ENCODE measurements around the gene SLC16A7.

SLC16A7 gene

DNA sequence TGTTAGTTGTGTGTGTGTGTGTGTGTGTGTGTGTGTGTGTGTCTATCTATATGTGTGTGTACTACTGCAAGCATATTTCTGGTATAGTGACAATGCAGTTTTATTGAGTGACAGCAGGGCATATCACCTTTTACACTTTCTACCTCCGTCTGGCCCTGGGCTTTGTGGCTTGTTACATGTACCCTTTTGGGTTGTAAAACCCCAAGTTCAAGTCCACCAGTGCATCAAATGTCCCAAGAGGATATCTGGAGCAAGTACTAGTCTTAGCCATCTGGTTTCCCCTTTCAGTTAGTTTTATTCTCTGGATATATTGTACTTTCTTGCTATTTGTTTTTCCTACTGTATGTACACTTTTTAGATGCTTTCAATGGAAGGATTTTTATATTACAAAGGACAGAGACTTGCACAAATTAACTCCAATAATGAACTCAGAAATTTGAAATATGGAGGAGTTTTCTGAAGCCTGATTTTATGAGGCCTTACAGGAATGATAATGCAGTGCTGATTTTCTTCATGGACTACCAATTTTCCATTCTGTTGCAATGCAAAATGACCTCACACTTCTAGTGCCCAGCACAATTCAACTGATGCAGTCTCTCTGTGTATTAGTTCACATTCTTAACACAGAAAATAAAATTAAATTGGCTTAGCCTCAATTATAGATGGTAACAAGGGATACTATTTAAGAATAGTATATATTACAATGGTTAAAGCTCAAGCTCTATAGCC, 29.1 kb downstream of the SLC16A7 start:
- DNase-seq (ENCODE audit: low read depth in 4 of 4, low spot score in 1 of 4): no peak

DNA sequence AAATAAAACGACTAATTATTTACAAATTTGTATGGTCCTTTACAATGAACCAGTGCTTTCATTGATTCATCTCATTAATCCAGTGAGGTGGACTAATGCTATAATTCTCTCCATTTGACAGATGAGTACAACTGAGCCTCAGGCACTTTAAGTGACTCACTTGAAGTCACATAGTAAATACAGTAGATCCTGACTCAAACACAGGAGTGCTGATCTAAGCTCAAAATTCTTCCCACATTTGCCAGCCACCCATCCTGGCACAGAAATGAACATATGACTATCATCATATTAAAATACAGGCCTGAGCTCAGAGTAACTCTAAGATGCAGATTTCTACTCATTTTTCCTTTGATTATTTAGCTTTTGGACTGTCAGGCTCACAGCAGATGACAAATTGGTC, 30.6 kb downstream of the SLC16A7 start:
- DNase-seq (ENCODE audit: low read depth in 4 of 4, low spot score in 1 of 4): no peak

DNA sequence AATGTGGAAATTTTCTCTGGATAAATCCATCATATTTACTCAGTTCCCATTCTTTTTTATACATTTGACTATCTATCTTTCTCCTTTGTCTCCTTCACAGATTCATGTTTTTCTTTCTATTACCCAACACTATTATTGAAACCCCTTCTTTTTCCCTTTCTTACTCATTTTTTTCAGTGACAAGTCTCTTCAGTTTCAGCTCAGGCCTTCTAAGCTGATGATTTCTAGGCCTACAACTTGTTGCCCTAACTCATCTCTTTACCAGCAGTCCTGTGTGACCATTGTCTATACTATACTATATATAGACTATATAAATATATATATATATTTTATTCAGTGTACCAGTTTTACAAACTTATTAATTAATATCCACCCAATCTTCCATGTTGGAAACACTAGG, 31.8 kb downstream of the SLC16A7 start:
- no peak for DNase-seq (ENCODE audit: low read depth in 4 of 4, low spot score in 1 of 4)

DNA sequence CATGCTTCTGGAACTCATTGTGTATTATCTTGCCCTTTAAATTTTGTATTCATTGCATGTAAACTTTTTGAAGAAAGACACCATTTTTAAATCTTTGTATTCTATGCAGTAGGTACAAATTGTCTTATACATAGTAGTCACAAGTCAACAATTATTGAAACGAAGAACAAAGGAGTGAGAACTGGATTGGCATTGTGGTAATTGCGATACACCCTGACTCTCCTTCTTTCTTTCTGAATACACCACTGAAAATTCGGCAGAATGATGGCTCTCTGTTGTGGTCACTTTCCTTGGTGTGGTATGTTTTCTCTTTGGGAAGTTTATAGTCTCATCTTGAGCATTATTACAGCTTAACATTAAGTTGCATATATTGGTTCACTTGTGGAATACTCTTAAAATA, 34.1 kb downstream of the SLC16A7 start:
- DNase-seq (ENCODE audit: low read depth in 4 of 4, low spot score in 1 of 4): no peak

DNA sequence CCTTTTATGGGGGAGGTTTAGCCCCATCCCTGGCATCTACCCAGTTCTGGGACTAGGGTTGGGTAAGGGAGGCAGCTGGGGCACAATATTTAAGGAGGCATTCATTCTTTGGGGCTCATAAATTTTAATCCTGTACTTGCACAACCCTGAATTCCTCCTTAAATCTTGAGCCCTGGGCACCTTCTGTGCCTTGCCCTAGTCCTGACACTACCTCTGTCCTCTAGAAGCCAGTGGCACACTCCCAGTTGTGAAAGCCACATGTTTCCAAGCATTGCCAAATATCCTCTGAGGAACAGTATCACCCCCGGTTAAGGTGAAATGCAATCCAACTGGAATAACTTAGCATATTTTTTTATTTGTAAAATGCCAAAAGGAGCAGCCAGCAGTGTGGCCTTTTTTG, 36.6 kb downstream of the SLC16A7 start:
- no peak for DNase-seq (ENCODE audit: low read depth in 4 of 4, low spot score in 1 of 4)

DNA sequence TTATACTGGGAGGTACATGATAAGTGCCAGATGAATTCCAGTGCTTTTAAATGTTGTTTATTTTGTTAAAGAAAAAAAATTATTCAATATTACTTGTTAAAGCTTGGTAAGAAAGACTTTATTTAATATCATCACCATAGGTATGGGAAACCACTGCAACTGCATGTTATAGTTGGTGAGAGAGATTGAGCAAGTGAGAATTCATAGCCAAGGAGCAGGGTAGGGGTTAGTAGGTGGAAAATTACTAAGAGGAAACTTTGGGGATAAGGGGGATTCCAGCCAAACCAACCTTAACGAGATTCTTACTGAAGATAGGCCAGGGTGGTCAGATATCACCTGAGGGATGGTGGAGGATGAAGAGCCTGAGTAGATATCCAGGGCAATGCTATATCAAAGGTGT, 38.4 kb downstream of the SLC16A7 start:
- no peak for DNase-seq (ENCODE audit: low read depth in 4 of 4, low spot score in 1 of 4)

DNA sequence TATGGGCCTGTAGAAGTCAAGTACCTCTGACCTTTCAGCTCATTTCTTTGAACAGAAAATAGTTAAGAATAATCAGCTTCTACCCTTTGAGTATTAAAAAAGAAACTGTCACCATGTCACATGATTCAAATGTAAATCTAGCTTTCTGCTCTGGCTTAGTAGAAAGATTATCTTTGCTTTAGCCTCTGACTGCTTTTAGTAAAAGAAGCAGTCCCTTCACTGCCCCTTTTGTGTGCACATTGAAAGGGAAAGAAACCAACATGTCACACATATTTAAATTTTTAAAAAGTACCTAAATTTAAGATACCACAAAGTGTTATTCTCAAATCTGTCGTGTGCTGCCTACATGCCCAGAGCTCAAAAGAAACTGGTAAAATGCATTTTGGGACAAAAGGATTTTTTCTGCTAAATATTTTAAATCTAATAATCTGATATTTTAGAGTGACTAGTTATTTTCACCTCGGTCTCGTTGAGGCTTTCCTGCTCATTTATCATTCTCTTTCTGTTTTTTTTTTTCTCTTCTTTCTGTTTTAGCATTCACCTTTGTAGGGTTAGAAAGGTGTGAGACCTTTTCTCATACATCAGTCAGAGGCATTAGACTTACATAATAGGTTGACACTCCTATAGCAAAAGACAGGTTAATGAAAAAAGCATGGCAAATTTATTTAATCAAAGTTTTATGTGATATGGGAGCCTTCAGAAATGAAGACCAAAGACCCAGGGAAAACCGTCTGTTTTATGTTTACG, 41.3 kb downstream of the SLC16A7 start:
- no peak for DNase-seq (ENCODE audit: low read depth in 4 of 4, low spot score in 1 of 4)

DNA sequence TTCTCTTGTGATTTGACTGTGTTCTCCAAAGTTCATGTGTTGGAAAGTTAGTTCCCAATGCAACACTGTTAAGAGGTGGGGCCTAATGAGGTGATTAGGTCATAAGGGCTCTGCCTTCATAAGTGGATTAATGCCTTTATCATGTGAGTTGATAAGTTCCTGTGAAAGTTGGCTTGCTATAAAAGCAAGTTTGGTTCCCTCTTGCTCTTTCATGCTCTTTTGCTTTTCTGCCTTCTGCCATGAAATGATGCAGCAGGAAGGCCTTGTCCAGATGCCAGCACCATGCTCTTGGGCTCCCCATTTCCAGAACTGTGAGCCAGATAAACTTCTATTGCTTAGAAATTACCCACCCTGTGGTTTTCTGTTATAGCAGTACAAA, 41.9 kb downstream of the SLC16A7 start:
- no peak for DNase-seq (ENCODE audit: low read depth in 4 of 4, low spot score in 1 of 4)

DNA sequence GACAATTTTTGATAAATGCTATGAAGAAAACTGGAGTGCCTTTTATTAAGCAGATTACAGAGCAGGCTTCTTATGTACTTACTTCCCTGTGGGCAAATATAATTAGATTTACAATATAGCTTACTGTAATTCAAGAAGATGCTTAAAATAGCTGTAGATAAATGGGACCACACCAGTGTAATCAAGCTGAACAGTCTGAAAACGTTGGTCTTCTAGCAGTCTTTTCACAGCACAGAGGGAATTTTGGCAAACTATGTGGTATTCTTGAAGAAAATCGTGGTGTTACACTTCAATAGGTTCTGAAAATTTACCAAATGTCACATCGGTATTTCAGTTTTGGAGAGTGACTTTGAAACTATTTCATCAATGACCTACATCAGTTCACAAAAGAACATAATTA, 47.7 kb downstream of the SLC16A7 start:
- no peak for DNase-seq (ENCODE audit: low read depth in 4 of 4, low spot score in 1 of 4)

DNA sequence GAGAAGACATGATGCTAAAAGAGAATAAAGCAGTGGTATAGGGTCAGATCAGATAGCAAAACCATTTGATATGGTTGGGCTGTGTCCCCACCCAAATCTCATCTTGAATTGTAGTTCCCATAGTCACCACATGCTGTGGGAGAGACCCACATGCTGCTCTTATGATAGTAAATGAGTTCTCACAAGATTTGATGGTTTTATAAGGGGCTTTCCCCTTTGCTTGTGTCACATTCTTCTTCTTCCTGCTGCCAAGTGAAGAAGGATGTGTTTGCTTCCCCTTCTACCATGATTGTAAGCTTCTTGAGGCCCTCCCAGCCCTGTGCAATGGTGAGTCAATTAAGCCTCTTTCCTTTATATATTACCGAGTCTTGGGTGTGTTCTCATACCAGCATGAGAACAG, 49.4 kb downstream of the SLC16A7 start:
- DNase-seq (ENCODE audit: low read depth in 4 of 4, low spot score in 1 of 4): no peak

DNA sequence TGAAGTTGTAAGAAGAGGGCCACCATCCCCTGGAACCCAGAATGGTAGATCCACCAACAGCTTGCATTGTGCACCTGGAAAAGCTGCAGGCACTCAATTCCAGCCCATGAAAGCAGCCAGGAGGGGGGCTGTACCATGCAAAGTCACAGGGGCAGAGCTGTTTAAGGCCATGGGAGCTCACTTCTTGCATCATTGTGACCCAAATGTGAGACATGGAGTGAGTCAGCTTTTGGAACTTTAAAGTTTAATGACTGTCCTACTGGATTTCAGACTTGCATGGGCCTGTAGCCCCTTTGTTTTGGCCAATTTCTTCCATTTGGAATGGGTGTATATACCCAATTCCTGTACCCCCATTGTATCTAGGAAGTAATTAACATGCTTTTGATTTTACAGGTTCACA, 50.8 kb downstream of the SLC16A7 start:
- DNase-seq (ENCODE audit: low read depth in 4 of 4, low spot score in 1 of 4): no peak

DNA sequence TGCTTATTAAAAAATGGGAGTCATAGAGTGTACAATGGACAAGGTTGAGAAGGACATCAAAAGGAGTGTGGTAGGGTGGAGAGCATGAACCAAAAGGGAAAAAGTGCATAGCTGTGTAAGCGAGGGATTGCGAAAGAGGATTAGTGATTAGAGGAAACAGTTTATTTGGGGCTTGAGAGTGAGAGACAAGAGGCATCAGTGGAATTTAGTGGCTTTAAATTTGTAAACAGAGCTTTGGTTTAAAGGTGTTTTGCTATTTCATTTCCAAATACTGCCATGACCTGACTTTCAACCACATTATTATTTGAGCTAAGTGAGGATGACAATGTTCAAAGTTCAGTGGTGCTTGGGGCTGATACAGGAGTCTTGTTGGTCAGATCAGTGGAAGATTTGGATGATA, 53.4 kb downstream of the SLC16A7 start:
- no peak for DNase-seq (ENCODE audit: low read depth in 4 of 4, low spot score in 1 of 4)

DNA sequence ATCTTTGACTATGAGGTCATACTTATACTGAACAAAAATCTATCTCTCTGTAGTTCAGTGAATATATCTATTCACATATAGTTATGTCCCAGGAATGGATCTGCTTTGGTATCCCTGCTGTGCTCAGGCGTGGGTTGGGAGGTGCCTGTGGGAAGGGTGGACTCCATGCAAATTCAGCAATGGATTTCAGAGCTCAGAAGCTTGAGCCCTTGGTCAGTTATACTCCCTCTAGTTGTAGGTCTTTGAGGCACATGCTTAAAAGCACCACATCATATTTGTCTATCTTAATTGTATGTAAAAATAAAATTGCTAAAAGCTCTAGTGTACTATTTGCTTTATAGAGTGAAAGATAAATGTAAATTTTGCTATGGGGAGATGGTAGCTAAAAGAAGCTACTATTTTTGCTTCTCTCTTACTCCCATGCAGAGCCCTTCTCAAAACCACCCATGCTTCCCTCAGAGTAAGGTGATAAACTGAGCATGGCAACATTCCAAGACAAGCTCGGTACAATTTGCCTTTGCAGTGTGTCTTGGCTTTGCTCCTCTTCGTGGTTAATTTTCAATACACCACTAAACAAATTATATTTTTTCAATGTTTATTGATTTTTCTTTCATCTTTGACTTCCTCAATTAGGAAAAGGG, 54.9 kb downstream of the SLC16A7 start:
- no peak for DNase-seq (ENCODE audit: low read depth in 4 of 4, low spot score in 1 of 4)

DNA sequence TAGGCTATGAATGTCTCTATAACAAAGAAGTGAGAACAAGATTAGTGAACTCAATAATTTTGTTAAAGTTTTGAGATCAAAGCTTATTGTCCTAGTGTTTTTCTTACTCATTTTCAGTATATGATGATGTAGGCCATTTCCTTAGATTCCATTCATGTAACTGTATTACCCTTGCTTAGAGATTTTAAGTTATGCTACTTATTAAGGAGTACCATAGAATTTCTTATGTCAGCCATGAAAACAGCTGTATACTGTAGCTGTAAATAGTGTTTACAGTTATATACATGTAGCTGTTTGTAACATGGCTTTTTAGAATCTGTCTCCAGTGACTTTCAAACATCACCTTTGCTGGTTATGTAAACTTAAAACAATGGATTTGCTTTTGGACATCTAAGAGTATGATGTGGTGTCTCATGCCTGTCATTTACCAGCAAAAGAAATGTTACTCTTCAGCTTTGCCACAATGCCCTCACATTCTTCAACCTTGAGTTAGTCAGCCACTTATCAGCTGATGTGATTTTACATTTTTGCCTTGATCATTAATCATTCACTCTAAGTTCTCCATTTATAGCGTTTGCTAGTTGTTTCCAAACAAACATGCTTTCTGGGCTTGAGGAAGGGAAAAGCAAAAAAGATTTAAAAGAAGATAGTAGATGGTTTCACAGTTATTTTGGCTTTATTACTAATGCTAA, 55.5 kb downstream of the SLC16A7 start:
- DNase-seq (ENCODE audit: low read depth in 4 of 4, low spot score in 1 of 4): no peak

DNA sequence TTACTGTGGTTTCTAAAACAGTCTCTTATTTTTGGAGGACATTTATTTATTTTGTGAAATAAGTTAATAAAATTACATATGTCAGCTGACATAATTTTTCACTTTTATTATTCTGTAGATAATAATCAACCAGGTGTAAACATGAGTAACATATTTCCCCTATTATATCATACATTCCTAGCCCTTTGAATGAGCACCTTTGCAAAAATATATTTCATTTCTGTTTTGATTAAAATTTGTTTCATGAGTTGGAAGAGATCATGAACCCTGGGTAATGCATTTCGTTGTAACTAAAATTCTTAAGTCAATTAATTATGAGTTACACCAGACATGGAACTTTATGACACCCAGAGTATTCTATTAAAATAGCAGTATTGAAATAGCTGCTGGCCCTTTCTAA, 56.3 kb downstream of the SLC16A7 start:
- no peak for DNase-seq (ENCODE audit: low read depth in 4 of 4, low spot score in 1 of 4)

DNA sequence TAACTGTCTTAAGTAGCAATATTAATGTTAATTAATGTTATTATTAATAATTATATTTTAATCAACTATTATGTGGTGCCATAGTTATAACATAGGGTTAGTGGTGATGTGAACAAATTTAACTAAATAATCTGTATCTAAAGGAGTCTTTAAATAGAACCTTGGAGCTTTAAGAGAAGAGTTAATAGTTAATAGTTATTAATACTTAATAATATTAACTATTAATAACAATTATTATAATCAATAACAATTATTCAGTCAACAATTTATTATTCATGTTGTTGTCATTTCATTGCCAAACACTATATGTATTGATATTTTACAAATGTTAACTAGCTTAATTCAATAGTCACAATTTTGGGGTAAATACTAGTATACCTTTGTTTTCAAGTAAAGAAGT, 58.2 kb downstream of the SLC16A7 start:
- no peak for DNase-seq (ENCODE audit: low read depth in 4 of 4, low spot score in 1 of 4)

DNA sequence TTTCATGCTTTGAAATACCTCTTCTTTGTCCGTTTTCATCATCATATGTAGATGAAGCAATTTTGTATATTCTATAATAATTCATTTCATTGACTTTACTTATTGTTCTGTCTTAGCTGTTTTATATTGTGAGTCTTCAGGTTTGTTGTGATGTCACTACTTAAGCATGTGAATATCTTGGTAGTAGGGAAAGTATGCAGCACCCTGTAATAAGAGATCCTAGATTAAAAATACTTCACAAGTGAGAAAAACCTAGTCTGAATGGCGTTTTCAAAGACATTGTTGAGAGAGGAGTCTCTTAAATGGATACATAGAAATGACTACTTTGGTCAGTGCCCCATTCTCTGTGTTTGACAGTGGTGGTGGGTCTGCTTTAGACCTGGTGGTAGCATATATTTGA, 61.4 kb downstream of the SLC16A7 start:
- no peak for DNase-seq (ENCODE audit: low read depth in 4 of 4, low spot score in 1 of 4)

DNA sequence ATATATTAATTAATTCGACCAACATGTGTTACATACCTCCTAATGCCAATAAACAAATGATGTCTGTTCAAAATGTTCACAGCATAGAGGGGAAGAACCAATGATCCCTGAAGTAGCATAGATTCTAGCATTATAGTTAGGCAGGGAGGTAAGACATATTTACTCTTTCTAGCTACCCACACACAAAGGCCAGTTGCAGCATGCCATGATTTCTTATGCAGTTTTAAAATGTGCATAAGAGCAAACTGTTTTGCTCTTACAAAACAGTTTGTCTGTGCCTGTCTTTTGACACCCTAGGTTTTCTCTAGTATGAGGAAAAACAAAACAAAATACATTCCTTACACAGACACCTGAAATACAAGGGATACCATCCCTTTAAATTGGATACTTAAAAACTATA, 61.9 kb downstream of the SLC16A7 start:
- DNase-seq (ENCODE audit: low read depth in 4 of 4, low spot score in 1 of 4): no peak

DNA sequence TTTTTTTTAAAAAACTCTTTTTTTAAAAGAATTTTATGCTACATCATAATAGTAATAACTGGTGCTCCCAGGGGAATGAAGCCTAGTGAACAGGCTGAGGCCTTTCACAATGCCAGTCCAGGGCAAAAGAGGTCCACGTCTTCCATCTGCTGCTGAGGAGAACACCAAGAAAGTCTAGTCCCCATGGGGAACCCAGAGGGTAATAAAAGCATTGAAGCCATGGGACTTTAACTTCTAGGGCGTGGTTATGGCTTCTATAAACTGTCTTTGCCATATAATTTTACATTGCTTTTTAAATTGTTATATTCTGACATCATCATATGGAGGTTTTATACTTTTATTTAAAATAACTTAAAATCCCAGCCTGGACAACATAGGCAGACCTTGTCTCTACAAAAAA, 64.3 kb downstream of the SLC16A7 start:
- DNase-seq (ENCODE audit: low read depth in 4 of 4, low spot score in 1 of 4): no peak

DNA sequence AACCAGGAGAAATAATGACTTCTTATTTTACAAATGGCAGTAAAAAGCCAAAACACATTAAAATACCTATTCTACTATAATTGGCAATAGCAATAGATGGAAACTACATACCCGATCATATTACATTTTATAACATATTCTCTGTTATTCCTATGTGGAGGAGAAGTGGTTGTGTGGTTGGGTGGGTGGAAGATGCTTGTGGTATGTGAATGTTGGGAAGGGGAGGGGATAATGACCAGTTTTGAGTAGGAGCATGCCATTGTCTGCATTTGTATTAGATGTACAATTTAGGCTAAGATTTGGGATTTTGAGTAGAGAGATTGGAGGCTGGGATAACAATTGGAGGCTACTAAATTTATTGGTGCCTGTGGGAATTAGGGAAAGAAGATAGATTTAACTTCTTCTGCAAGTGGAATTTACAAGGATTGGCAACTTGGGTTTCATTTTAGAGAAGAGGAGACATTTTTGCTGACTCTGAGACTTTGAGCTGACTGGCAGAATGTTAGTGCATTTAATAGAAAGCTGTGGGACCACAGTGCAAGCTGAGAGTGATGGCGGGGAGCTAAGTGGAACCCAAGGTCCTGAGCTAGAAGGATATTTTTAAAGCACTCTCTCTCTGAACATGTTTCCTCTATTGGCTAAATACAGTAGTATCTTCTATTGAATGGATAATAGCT, 65.2 kb downstream of the SLC16A7 start:
- DNase-seq (ENCODE audit: low read depth in 4 of 4, low spot score in 1 of 4): no peak

DNA sequence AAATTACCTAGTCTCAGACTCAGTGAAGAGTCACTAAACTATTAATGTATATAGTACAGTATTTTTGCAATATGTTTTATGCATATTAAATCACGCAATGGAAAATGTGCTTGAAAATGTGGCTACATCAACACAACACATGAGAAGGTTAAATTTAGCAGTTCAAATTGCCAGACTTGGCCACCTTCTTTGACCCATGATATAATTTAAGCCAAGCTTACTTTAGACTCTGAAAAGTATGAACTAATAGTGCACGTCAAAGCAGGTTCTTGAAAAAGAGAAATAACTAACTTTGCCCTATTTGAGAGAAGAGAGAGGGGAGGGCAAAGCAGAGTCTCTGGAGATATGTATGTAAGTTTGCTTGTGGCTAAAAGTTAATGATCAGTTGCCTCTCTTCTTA, 68.7 kb downstream of the SLC16A7 start:
- no peak for DNase-seq (ENCODE audit: low read depth in 4 of 4, low spot score in 1 of 4)

All from stimulated activated CD4-positive, alpha-beta T cell treated with anti-CD3 and anti-CD28 coated beads, Interleukin-1b, Interleukin-23, amount 100 ng/mL, for 24 hours (primary cell).